CD14-positive monocyte (primary cell): ENCODE data around the gene RIMS1. TPM values are rescaled to one million over a fixed set of nuclear protein-coding genes. Genes with fewer than 3 reads are reported as not detected.

Experiments
- DNase-seq, 3 donors: peaks; one replicate each; pipeline ENCODE4 v3.0.0-alpha.2; 2011 to 2022
- H2AFZ ChIP-seq: 2 replicates; pipeline ENCODE4 v1.6.0; 2012; ENCODE audit warnings: mild to moderate bottlenecking, low read depth, low read length, inconsistent platforms; ENCODE audit not compliant: insufficient read depth, poor library complexity, severe bottlenecking
- H3K27ac ChIP-seq, 2 donors: 1 replicate in 1 of 2; 2 replicates in 1 of 2; pipeline ENCODE4 v1.5.1; 2012 to 2013; ENCODE audit warnings: low read length in 2 of 2, control low read depth in 1 of 2, inconsistent platforms in 1 of 2, low read depth in 1 of 2, mild to moderate bottlenecking in 1 of 2
- H3K27me3 ChIP-seq, 2 donors: one replicate each; pipeline versions ENCODE4 v1.6.0 to v1.6.1; 2011 to 2013; ENCODE audit warnings: low read length in 2 of 2; ENCODE audit not compliant: control insufficient read depth in 2 of 2, insufficient read depth in 2 of 2
- H3K36me3 ChIP-seq, 2 donors: replicated peaks in 1 of 2; 1 replicate in 1 of 2; 2 replicates in 1 of 2; pipeline versions ENCODE4 v1.5.1 to v1.6.1; 2012 to 2013; ENCODE audit warnings: low read length in 2 of 2, control low read depth in 1 of 2, inconsistent platforms in 1 of 2, mild to moderate bottlenecking in 1 of 2; ENCODE audit not compliant: insufficient read depth in 2 of 2, control insufficient read depth in 1 of 2
- H3K4me1 ChIP-seq, 2 donors: 1 replicate in 1 of 2; 2 replicates in 1 of 2; pipeline versions ENCODE4 v1.5.1 to v1.6.1; 2012 to 2013; ENCODE audit warnings: low read length in 2 of 2, control low read depth in 1 of 2, inconsistent platforms in 1 of 2, mild to moderate bottlenecking in 1 of 2, moderate library complexity in 1 of 2; ENCODE audit not compliant: insufficient read depth in 2 of 2, control insufficient read depth in 1 of 2
- H3K4me2 ChIP-seq: replicated peaks from 2 replicates; pipeline ENCODE3; 2012; ENCODE audit warnings: low read length, moderate library complexity, mild to moderate bottlenecking; ENCODE audit not compliant: poor library complexity, severe bottlenecking; ENCODE audit errors: extremely low read depth
- H3K4me3 ChIP-seq, 3 experiments: fragments of 200-600 bp in 1 of 3; sonication (generic) in 1 of 3; replicated peaks in 1 of 3; 1 replicate in 2 of 3; 2 replicates in 1 of 3; pipeline ENCODE4 v1.5.1; 2011 to 2013; ENCODE audit warnings: low read length in 3 of 3, mild to moderate bottlenecking in 3 of 3, control low read depth in 2 of 3, low read depth in 2 of 3, inconsistent platforms in 1 of 3, moderate library complexity in 1 of 3
- H3K79me2 ChIP-seq: 2 replicates; pipeline ENCODE4 v1.6.0; 2012; ENCODE audit warnings: mild to moderate bottlenecking, control low read depth, inconsistent platforms, low read length, moderate library complexity; ENCODE audit not compliant: insufficient read depth
- H3K9ac ChIP-seq: 2 replicates; pipeline ENCODE4 v1.6.0; 2017; ENCODE audit warnings: low read length, mild to moderate bottlenecking; ENCODE audit not compliant: insufficient read depth, poor library complexity, severe bottlenecking
- H3K9me3 ChIP-seq, 2 donors: replicated peaks in 1 of 2; 1 replicate in 1 of 2; 2 replicates in 1 of 2; pipeline versions ENCODE4 v1.5.1 to v1.6.1; 2012 to 2013; ENCODE audit warnings: low read length in 2 of 2, control low read depth in 1 of 2; ENCODE audit not compliant: control insufficient read depth in 1 of 2, insufficient read depth in 1 of 2
- H4K20me1 ChIP-seq: 2 replicates; pipeline ENCODE4 v1.6.0; 2012; ENCODE audit warnings: mild to moderate bottlenecking, low read length, control low read depth, moderate library complexity; ENCODE audit not compliant: insufficient read depth
- H3K27ac Mint-ChIP-seq, 7 donors: one replicate each; pipeline ENCODE4 v1.8.0; 2020; ENCODE audit warnings: mild to moderate bottlenecking in 7 of 7, mixed read lengths in 7 of 7, moderate library complexity in 6 of 7, inconsistent platforms in 2 of 7
- H3K27me3 Mint-ChIP-seq, 3 donors: one replicate each; pipeline ENCODE4 v1.8.0; 2021 to 2022; ENCODE audit warnings: low read depth in 3 of 3, mild to moderate bottlenecking in 3 of 3, mixed read lengths in 3 of 3, moderate library complexity in 3 of 3, inconsistent platforms in 1 of 3
- H3K36me3 Mint-ChIP-seq, 2 donors: one replicate each; pipeline ENCODE4 v1.8.0; 2020; ENCODE audit warnings: mixed read lengths in 2 of 2, inconsistent platforms in 1 of 2, mild to moderate bottlenecking in 1 of 2
- H3K4me1 Mint-ChIP-seq: one replicate; pipeline ENCODE4 v1.8.0; 2020; ENCODE audit warnings: mild to moderate bottlenecking, mixed read lengths
- H3K4me3 Mint-ChIP-seq, 2 donors: one replicate each; pipeline ENCODE4 v1.8.0; 2020; ENCODE audit warnings: mild to moderate bottlenecking in 2 of 2, mixed read lengths in 2 of 2, moderate library complexity in 1 of 2
- H3K9me3 Mint-ChIP-seq, 7 donors: one replicate each; pipeline ENCODE4 v1.8.0; 2020 to 2022; ENCODE audit warnings: mixed read lengths in 7 of 7, mild to moderate bottlenecking in 6 of 7, moderate library complexity in 6 of 7, inconsistent platforms in 2 of 7
- WGBS: methylation state at CpG from one replicate; pipeline ENCODE4 v1.1.5; 2013; ENCODE audit warnings: missing lambda C conversion rate; ENCODE audit not compliant: insufficient coverage; 5-methylcytosine and 5-hydroxymethylcytosine counted together
- intact Hi-C, 2 donors: fragments of 100-400 bp; cut with micrococcal nuclease; formaldehyde crosslinking; loops; one replicate each; pipeline versions ENCODE4 v1.15.0 to v1.15.1; 2023
- polyA plus RNA-seq, 3 donors: library from polyadenylated mRNA; depleted of rRNA in 1 of 3; unstranded in 2 of 3; stranded (reverse) in 1 of 3; fragments of 300-500 nt in 2 of 3; fragments of >200 nt in 1 of 3; fragmentation: Illumina TruSeq in 2 of 3; gene quantifications; 1 replicate in 2 of 3; 2 replicates in 1 of 3; pipeline ENCODE4 v1.2.3, GENCODE V29; 2012 to 2021
- TF ChIP-seq, protein P1 (sequence below): fragments of 200-600 bp; IDR thresholded peaks from one replicate; pipeline ENCODE4 v1.8.0; 2022; ENCODE audit warnings: antibody characterized with exemption, mild to moderate bottlenecking

Gene RIMS1
- polyA plus RNA-seq, 3 donors, result not detected

DNA sequence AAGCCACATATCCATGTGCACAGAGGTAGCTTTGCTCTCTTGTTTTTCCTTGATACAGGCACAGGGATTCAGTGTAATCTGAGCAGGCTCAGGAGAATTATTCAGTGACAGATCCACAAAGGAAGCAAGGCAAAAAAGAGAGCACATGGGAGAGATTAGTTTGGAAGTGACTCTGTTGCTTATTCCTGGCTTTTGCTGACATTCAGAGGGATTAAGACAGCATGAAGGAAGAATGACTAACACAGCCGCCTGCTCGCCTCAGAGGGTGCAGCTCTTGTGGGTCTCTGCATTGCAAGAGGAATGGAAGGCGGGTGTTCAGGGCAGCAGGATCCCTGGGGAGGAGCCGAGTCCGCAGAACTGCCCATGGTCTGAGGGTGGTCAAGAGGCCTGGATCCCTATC lies 532.1 kb downstream of the RIMS1 start:
- no peak overlapping the region for H3K4me3 Mint-ChIP-seq
- intact Hi-C loops, result loop anchor here in 1 of 2 donors (10.0 kb wide), 1 partner anchor 166 kb away; no protein-coding TSS in a partner anchor
- no peaks in the 10 kb centered on the region for H3K79me2 ChIP-seq
- TF ChIP-seq, protein P1, sequence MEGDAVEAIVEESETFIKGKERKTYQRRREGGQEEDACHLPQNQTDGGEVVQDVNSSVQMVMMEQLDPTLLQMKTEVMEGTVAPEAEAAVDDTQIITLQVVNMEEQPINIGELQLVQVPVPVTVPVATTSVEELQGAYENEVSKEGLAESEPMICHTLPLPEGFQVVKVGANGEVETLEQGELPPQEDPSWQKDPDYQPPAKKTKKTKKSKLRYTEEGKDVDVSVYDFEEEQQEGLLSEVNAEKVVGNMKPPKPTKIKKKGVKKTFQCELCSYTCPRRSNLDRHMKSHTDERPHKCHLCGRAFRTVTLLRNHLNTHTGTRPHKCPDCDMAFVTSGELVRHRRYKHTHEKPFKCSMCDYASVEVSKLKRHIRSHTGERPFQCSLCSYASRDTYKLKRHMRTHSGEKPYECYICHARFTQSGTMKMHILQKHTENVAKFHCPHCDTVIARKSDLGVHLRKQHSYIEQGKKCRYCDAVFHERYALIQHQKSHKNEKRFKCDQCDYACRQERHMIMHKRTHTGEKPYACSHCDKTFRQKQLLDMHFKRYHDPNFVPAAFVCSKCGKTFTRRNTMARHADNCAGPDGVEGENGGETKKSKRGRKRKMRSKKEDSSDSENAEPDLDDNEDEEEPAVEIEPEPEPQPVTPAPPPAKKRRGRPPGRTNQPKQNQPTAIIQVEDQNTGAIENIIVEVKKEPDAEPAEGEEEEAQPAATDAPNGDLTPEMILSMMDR, result no peak
- H2AFZ ChIP-seq, result no peak overlapping the region
- no peaks in the 10 kb centered on the region for H3K36me3 Mint-ChIP-seq
- no peaks in the 10 kb centered on the region for H3K9me3 Mint-ChIP-seq
- peaks cover 11% of the 10 kb centered on the region for H3K4me1 Mint-ChIP-seq
- DNase-seq, result no peak
- no peak overlapping the region for H3K9ac ChIP-seq
- WGBS, result 90% methylated on average over 4 of the region's 5 CpGs
- H3K4me2 ChIP-seq, result no peak overlapping the region
- peaks cover 0 to 2% (median under 1%) of the 10 kb centered on the region in 3 donors for H3K27me3 Mint-ChIP-seq
- no peak overlapping the region for H3K4me3 ChIP-seq
- H3K4me1 ChIP-seq, result no peaks in the 10 kb centered on the region
- no peak overlapping the region for H3K27ac Mint-ChIP-seq
- no peak overlapping the region for H3K27ac ChIP-seq
- no peaks in the 10 kb centered on the region for H3K9me3 ChIP-seq
- H3K36me3 ChIP-seq, result no peaks in the 10 kb centered on the region
- no peaks in the 10 kb centered on the region for H4K20me1 ChIP-seq
- H3K27me3 ChIP-seq, result peaks cover 0 to 4% of the 10 kb centered on the region in 2 donors

DNA sequence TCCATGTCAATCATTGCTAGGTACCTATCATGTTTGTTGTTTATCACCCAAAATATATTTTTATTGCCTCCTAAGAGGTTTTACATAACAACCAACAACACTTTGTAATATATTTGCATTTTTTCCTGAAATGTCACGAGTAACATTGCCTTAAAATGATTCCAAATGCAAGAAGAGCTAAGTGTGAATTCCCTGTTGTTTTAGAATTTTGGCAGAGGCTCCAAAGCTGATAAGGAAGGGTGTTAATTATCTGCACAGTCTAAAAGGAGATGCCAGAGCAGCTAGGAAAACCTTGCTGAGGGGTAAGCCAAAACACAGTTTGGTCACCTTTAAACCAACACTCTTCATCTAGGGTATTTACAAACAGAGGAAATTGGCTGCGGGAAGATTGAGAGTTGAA lies 533.6 kb downstream of the RIMS1 start:
- intact Hi-C loops, result loop anchor here in 1 of 2 donors (10.0 kb wide), 1 partner anchor 165 kb away; no protein-coding TSS in a partner anchor
- H3K36me3 ChIP-seq, result no peaks in the 10 kb centered on the region
- no CpG with 5 or more reads among the region's 2 CpGs for WGBS
- H3K27ac ChIP-seq, result no peak overlapping the region
- no peak overlapping the region for H3K4me2 ChIP-seq
- H3K4me1 Mint-ChIP-seq, result peaks cover 11% of the 10 kb centered on the region
- no peak overlapping the region for H2AFZ ChIP-seq
- peaks cover 0 to 4% of the 10 kb centered on the region in 2 donors for H3K27me3 ChIP-seq
- no peaks in the 10 kb centered on the region for H3K36me3 Mint-ChIP-seq
- no peak overlapping the region for H3K27ac Mint-ChIP-seq
- H3K9me3 Mint-ChIP-seq, result no peaks in the 10 kb centered on the region
- H3K4me1 ChIP-seq, result no peaks in the 10 kb centered on the region
- H3K9me3 ChIP-seq, result no peaks in the 10 kb centered on the region
- no peaks in the 10 kb centered on the region for H4K20me1 ChIP-seq
- no peak for DNase-seq
- no peak overlapping the region for H3K9ac ChIP-seq
- no peak overlapping the region for H3K4me3 Mint-ChIP-seq
- H3K79me2 ChIP-seq, result no peaks in the 10 kb centered on the region
- peaks cover 0 to 2% (median 0%) of the 10 kb centered on the region in 3 donors for H3K27me3 Mint-ChIP-seq
- TF ChIP-seq, protein P1, result no peak
- H3K4me3 ChIP-seq, result no peak overlapping the region
